Measurements from ENCODE around the gene GON4L. TPM values are rescaled to one million over a fixed set of nuclear protein-coding genes. Genes with fewer than 3 reads are reported as not detected.

Gene GON4L
- total and polyA plus RNA-seq, 2 experiments from 2014 or later, result 45.2 to 93.1 TPM

GRCh38 chr1:155717041-155717440 is 140.0 kb downstream of the GON4L start (continued):
- no peak for TF ChIP-seq ZNF462 (CRISPR knock-in tag; IDR thresholded peaks at IDR 0.05)
- no peak for TF ChIP-seq EZH2phosphoT487 (IDR thresholded peaks at IDR 0.05; ENCODE audit: unreplicated experiment)

GRCh38 chr1:155715777-155716176 is 141.2 kb downstream of the GON4L start:
- no peaks in the 10 kb centered on the region for H3K4me1 Mint-ChIP-seq
- TF ChIP-seq ZNF331 (CRISPR knock-in tag; IDR thresholded peaks at IDR 0.05; ENCODE audit: low read depth) (no peak), ETS1 (IDR thresholded peaks at IDR 0.05) (no peak), ZNF114 (CRISPR knock-in tag; IDR thresholded peaks at IDR 0.05) (no peak), POLR2AphosphoS5 (IDR thresholded peaks at IDR 0.05; ENCODE audit: low read depth) (no peak), STAT1 (IDR thresholded peaks at IDR 0.05; ENCODE audit: unreplicated experiment) (no peak), EZH2phosphoT487 (IDR thresholded peaks at IDR 0.05; ENCODE audit: unreplicated experiment) (no peak), NANOG (IDR thresholded peaks at IDR 0.05; ENCODE audit: borderline replicate concordance) (no peak), EZH2 (IDR thresholded peaks at IDR 0.05; ENCODE audit: low read depth, unreplicated experiment) (no peak), JUNB (IDR thresholded peaks at IDR 0.05; ENCODE audit: unreplicated experiment) (no peak), REST (IDR thresholded peaks at IDR 0.05; ENCODE audit: unreplicated experiment) (no peak), CTCF (conservative IDR thresholded peaks at IDR 0.05; ENCODE audit: low read depth in 2 of 2) (no peak)

More at GRCh38 chr1:155715777-155716176, 141.2 kb downstream of the GON4L start:
- Histone ChIP-seq H4K20me1 (replicated peaks; ENCODE audit: insufficient read depth) (no peaks in the 10 kb centered on the region), H3K4me1 (ENCODE audit: insufficient read depth) (no peaks in the 10 kb centered on the region), H3K27me3 (ENCODE audit: insufficient read depth) (no peaks in the 10 kb centered on the region), H2AFZ (no peak overlapping the region), H3K79me2 (replicated peaks; ENCODE audit: insufficient read depth) (peaks cover 11% of the 10 kb centered on the region; the same call in 1 of the 2 replicates), H3K4me2 (no peak overlapping the region), H3K36me3 (ENCODE audit: insufficient read depth) (peaks cover 5% of the 10 kb centered on the region; the same call in 1 of the 2 replicates), H3K27ac (ENCODE audit: low read depth) (no peak overlapping the region), H3F3A (replicated peaks; ENCODE audit: low read depth) (0 out of 2 replicates have a peak, but pooled peaks cover 2% of the 10 kb centered on the region), H3K9me2 (ENCODE audit: insufficient read depth) (no peaks in the 10 kb centered on the region), H3K4me3 (no peak overlapping the region)
- Mint-ChIP-seq H3K9me3 (no peaks in the 10 kb centered on the region), H3K36me3 (ENCODE audit: low read depth) (peaks cover 59% of the 10 kb centered on the region), H3K4me3 (no peak overlapping the region), H3K27me3 (ENCODE audit: insufficient read depth, low read depth, poor library complexity) (peaks cover 9% of the 10 kb centered on the region), H3K27ac (no peak overlapping the region)
- DNase-seq (ENCODE audit: low spot score) (no peak), ATAC-seq (no peak)
